PFSK-1 (cell line): ENCODE measurements around the gene ITSN2.

Experiments
- FOXP2 ChIP-seq: optimal IDR thresholded peaks from 2 replicates; pipeline ENCODE3; 2011; ENCODE audit warnings: borderline replicate concordance, control low read depth, inconsistent platforms; ENCODE audit not compliant: insufficient read depth; ENCODE audit errors: extremely low read length, extremely low read depth
- POLR2AphosphoS5 ChIP-seq: IDR thresholded peaks from 2 replicates; pipeline ENCODE4 v1.6.1; 2012; ENCODE audit warnings: low read depth, mild to moderate bottlenecking, control low read depth, low read length, moderate library complexity
- REST ChIP-seq, 2 experiments: IDR thresholded peaks; 2 replicates each; pipeline versions ENCODE4 v1.6.1 to v1.8.0; 2011 to 2012; ENCODE audit warnings: low read depth in 2 of 2, low read length in 2 of 2, control low read depth in 1 of 2, inconsistent platforms in 1 of 2, mild to moderate bottlenecking in 1 of 2, moderate library complexity in 1 of 2; ENCODE audit not compliant: insufficient read depth in 1 of 2
- SIN3A ChIP-seq: IDR thresholded peaks from 2 replicates; pipeline ENCODE4 v1.6.1; 2012; ENCODE audit warnings: mild to moderate bottlenecking, low read length, moderate library complexity, borderline replicate concordance; ENCODE audit not compliant: insufficient read depth
- TAF1 ChIP-seq: IDR thresholded peaks from 2 replicates; pipeline ENCODE4 v1.6.1; 2012; ENCODE audit warnings: low read length, control low read depth, borderline replicate concordance; ENCODE audit not compliant: insufficient read depth

Gene ITSN2

GRCh38 chr2:24206242-24206641, 154.1 kb downstream of the ITSN2 start:
- no peak for TF ChIP-seq REST (IDR thresholded peaks at IDR 0.05; ENCODE audit: insufficient read depth in 1 of 2, low read depth in 2 of 2, low read length in 2 of 2)
- TF ChIP-seq POLR2AphosphoS5 = no peak
- no peak for TF ChIP-seq FOXP2
- no peak for TF ChIP-seq SIN3A
- no peak for TF ChIP-seq TAF1

- TF ChIP-seq TAF1 (no peak), POLR2AphosphoS5 (no peak), FOXP2 (no peak), SIN3A (no peak), REST (IDR thresholded peaks at IDR 0.05; ENCODE audit: insufficient read depth in 1 of 2, low read depth in 2 of 2, low read length in 2 of 2) (no peak)
Measured at GRCh38 chr2:24205131-24205530, 155.2 kb downstream of the ITSN2 start.

- TF ChIP-seq FOXP2 (no peak), REST (IDR thresholded peaks at IDR 0.05; ENCODE audit: insufficient read depth in 1 of 2, low read depth in 2 of 2, low read length in 2 of 2) (no peak), SIN3A (no peak), TAF1 (no peak), POLR2AphosphoS5 (no peak)
Measured at GRCh38 chr2:24204505-24204904, 155.8 kb downstream of the ITSN2 start.

DNA sequence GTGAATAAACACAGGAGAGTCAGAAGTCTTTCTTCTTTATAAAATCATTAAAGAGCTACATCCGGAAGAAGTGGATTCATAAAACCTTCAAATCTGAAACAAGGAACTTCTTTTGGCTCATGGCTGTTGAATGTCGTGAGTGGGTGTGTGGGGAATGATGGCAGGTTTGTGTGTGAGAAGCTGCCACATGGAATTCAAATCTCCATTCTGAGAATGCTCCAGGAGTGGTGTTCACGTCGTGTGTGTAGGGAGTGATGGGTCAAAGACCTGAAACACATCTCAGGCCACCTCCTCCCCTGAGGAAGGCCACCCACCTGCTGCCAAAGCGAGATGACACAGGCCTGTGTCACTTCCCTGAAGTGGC, 156.6 kb downstream of the ITSN2 start:
- no peak for TF ChIP-seq TAF1
- TF ChIP-seq REST (IDR thresholded peaks at IDR 0.05; ENCODE audit: insufficient read depth in 1 of 2, low read depth in 2 of 2, low read length in 2 of 2) = no peak
- TF ChIP-seq POLR2AphosphoS5 = no peak
- TF ChIP-seq FOXP2 = no peak
- TF ChIP-seq SIN3A = no peak
